Lung (tissue), 12 donors: ENCODE measurements around the gene SLITRK3. TPM values are rescaled to one million over a fixed set of nuclear protein-coding genes. Genes with fewer than 3 reads are reported as not detected.

Experiments
- ATAC-seq: fragments of 200-7000 bp; cut with Tn5 transposase; one replicate; pipeline ENCODE4 v1.9.1; 2020; ENCODE audit warnings: moderate number of reproducible peaks; ENCODE audit not compliant: insufficient read depth, low FRiP score
- DNase-seq, 3 donors: peaks; one replicate each; pipeline ENCODE4 v3.0.0-alpha.2; 2013 to 2017
- H3K27ac ChIP-seq, 2 donors: one replicate each; pipeline ENCODE4 v1.5.1; 2013; ENCODE audit warnings: mild to moderate bottlenecking in 2 of 2, moderate library complexity in 2 of 2, control low read depth in 1 of 2, inconsistent platforms in 1 of 2, low read depth in 1 of 2, low read length in 1 of 2
- H3K27me3 ChIP-seq, 3 donors: one replicate each; pipeline ENCODE4 v1.5.1; 2013; ENCODE audit warnings: low read length in 2 of 3; ENCODE audit not compliant: control insufficient read depth in 3 of 3, insufficient read depth in 3 of 3
- H3K36me3 ChIP-seq, 4 donors: one replicate each; pipeline ENCODE4 v1.5.1; 2013; ENCODE audit warnings: low read length in 4 of 4, mild to moderate bottlenecking in 1 of 4, moderate library complexity in 1 of 4; ENCODE audit not compliant: control insufficient read depth in 4 of 4, insufficient read depth in 4 of 4
- H3K4me1 ChIP-seq, 5 donors: one replicate each; pipeline ENCODE4 v1.5.1; 2013; ENCODE audit warnings: low read length in 5 of 5, mild to moderate bottlenecking in 2 of 5, moderate library complexity in 1 of 5; ENCODE audit not compliant: control insufficient read depth in 5 of 5, insufficient read depth in 5 of 5
- H3K4me3 ChIP-seq: one replicate; pipeline ENCODE4 v1.5.1; 2013; ENCODE audit warnings: mild to moderate bottlenecking, control low read depth, moderate library complexity
- H3K9ac ChIP-seq, 2 donors: one replicate each; pipeline ENCODE4 v1.5.1; 2013; ENCODE audit warnings: low read length in 2 of 2, control low read depth in 1 of 2; ENCODE audit not compliant: insufficient read depth in 1 of 2
- H3K9me3 ChIP-seq, 4 donors: one replicate each; pipeline ENCODE4 v1.5.1; 2013; ENCODE audit warnings: low read length in 3 of 4, mild to moderate bottlenecking in 1 of 4, moderate library complexity in 1 of 4; ENCODE audit not compliant: control insufficient read depth in 4 of 4, insufficient read depth in 3 of 4
- WGBS, 2 donors: extraction: QIAGEN DNeasy Blood & Tissue Kit; methylation state at CpG; one replicate each; pipeline ENCODE4 v1.1.7; 2013; 5-methylcytosine and 5-hydroxymethylcytosine counted together
- polyA plus RNA-seq, 2 donors: library from polyadenylated mRNA; stranded (reverse); fragments of 200-250 nt; gene quantifications; one replicate each; pipeline ENCODE4 v1.2.1, GENCODE V29; 2013
- total RNA-seq, 2 donors: library from RNA; depleted of rRNA in 1 of 2; stranded (reverse); fragments of >200 nt in 1 of 2; gene quantifications; one replicate each; pipeline ENCODE4 v1.2.1, GENCODE V29; 2014 to 2021
- TF ChIP-seq, protein P1 (sequence below): IDR thresholded peaks from 2 replicates; pipeline ENCODE4 v1.5.1; 2012; ENCODE audit warnings: mild to moderate bottlenecking; ENCODE audit errors: control extremely low read depth, extremely low read depth
- donor health status: control.
- donor health status: control.
- donor health status: Bipolar disorder and iron deficiency.
- donor health status: healthy.
- donor health status: DM: yes; HTN: yes; CAD: no.

SLITRK3 gene
- total and polyA plus RNA-seq, 4 donors, result 0.02 to 0.68 (median 0.28) TPM; not detected in 1

DNA sequence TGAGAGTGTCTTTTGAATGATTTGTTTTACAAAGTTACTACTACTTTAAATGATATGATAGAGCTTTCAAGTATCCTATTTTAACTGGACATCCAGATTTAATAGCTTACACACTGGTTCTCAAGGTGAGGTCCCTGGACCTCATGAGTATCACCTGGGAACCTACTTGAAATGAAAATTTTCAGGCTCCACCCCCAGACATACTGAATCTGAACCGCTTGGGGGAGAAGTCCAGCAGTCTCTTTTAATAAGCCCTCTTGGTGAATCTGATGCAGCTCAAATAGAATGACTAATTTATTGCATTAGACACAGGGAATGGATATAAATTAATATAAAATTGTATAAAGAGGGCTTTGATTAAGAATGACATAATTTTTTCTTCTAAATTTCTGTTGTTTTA lies 29.4 kb upstream of the SLITRK3 start:
- TF ChIP-seq, protein P1, sequence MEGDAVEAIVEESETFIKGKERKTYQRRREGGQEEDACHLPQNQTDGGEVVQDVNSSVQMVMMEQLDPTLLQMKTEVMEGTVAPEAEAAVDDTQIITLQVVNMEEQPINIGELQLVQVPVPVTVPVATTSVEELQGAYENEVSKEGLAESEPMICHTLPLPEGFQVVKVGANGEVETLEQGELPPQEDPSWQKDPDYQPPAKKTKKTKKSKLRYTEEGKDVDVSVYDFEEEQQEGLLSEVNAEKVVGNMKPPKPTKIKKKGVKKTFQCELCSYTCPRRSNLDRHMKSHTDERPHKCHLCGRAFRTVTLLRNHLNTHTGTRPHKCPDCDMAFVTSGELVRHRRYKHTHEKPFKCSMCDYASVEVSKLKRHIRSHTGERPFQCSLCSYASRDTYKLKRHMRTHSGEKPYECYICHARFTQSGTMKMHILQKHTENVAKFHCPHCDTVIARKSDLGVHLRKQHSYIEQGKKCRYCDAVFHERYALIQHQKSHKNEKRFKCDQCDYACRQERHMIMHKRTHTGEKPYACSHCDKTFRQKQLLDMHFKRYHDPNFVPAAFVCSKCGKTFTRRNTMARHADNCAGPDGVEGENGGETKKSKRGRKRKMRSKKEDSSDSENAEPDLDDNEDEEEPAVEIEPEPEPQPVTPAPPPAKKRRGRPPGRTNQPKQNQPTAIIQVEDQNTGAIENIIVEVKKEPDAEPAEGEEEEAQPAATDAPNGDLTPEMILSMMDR, result no peak
- no peaks in the 10 kb centered on the region for H3K36me3 ChIP-seq
- no peak overlapping the region for H3K9ac ChIP-seq
- WGBS, 2 donors, result 58 to 65% methylated on average over 1 of the region's 1 CpG
- no peak overlapping the region for H3K4me3 ChIP-seq
- DNase-seq (no peak), ATAC-seq (no peak)
- no peak overlapping the region for H3K27ac ChIP-seq
- no peaks in the 10 kb centered on the region for H3K4me1 ChIP-seq
- no peaks in the 10 kb centered on the region for H3K9me3 ChIP-seq
- no peaks in the 10 kb centered on the region for H3K27me3 ChIP-seq

DNA sequence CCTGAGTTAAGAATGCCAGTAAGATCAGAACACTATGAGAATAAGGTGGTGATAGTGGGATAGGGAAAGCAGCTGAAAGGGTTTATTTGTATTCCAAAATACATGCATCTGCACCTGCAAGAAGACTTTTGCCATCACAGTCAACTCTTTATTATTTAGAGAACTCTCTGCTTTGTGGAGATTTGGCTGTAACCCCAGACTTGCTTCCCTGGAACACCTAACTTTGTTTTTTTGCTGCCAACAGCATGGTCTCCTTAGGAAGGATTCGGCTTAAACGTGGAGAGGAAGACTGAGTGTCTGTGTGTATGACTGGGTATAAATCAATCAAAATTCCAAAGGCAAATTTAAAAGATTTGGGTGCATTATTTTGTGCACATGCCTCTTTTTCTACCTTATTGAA lies 21.6 kb upstream of the SLITRK3 start:
- 59 to 68% methylated on average over 2 of the region's 2 CpGs for WGBS, 2 donors

DNA sequence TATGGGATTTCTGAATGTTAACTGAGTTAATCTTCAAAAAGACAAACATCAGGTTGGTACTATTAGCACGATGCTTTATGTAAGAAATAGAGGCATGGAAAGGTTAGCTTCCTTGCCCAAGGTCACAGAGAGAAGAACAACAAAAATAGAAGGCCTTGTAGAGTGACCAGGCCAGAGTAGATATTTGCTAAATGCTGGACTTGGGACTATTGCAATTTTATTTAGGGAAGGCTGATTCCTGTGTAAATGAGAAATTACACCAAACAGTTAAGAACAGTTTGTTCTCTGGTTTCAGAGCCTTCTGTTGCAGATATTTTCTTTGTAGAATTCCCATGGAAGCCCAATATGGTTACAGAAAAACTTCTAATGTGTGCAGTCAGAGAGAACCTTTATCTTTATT lies 16.4 kb upstream of the SLITRK3 start:
- no peak for ATAC-seq

More for the DNA sequence above, 21.6 kb upstream of the SLITRK3 start:
- Histone ChIP-seq H3K4me1 (no peaks in the 10 kb centered on the region), H3K9me3 (no peaks in the 10 kb centered on the region), H3K27ac (no peak overlapping the region), H3K27me3 (no peaks in the 10 kb centered on the region), H3K36me3 (no peaks in the 10 kb centered on the region), H3K9ac (no peak overlapping the region), H3K4me3 (no peak overlapping the region)
- DNase-seq (no peak), ATAC-seq (no peak)
- TF ChIP-seq, protein P1, result no peak

More for the DNA sequence above, 16.4 kb upstream of the SLITRK3 start:
- TF ChIP-seq, protein P1, result no peak
- Histone ChIP-seq H3K27me3 (no peaks in the 10 kb centered on the region), H3K36me3 (no peaks in the 10 kb centered on the region), H3K9me3 (no peaks in the 10 kb centered on the region), H3K4me3 (no peak overlapping the region), H3K9ac (no peak overlapping the region), H3K27ac (no peak overlapping the region), H3K4me1 (no peaks in the 10 kb centered on the region)
- no peak for DNase-seq
- 84 to 94% methylated on average over 1 of the region's 1 CpG for WGBS, 2 donors
